Measurements from ENCODE around the gene SLC66A3. TPM values are rescaled to one million over a fixed set of nuclear protein-coding genes. Genes with fewer than 3 reads are reported as not detected.

SLC66A3 gene
- total RNA-seq, 1 experiment from 2014 or later, result 21.1 TPM

Other genes with a start within 250 kb of the SLC66A3 start
- gene KCNF1, start 243.5 kb upstream of the SLC66A3 start, total RNA-seq (2014; rRNA removed; shearing (Covaris generic)), result 3.0 and 5.4 TPM in 2 replicates
- gene ROCK2, start 189.2 kb downstream of the SLC66A3 start, total RNA-seq (2014; rRNA removed; shearing (Covaris generic)), result 12.6 and 18.0 TPM in 2 replicates